Midbrain (tissue), 1 donor: Measurements from ENCODE around the gene FTSJ3.
"Not testable (repeated sequence)": the region's sequence is repeated elsewhere in the genome, so short reads cannot be mapped to it uniquely, and the experiment has no call there.

Experiments
- DNase-seq: peaks from one replicate; lab custom pipeline; 2025; lab: John Stamatoyannopoulos, UW

FTSJ3 gene, protein sequence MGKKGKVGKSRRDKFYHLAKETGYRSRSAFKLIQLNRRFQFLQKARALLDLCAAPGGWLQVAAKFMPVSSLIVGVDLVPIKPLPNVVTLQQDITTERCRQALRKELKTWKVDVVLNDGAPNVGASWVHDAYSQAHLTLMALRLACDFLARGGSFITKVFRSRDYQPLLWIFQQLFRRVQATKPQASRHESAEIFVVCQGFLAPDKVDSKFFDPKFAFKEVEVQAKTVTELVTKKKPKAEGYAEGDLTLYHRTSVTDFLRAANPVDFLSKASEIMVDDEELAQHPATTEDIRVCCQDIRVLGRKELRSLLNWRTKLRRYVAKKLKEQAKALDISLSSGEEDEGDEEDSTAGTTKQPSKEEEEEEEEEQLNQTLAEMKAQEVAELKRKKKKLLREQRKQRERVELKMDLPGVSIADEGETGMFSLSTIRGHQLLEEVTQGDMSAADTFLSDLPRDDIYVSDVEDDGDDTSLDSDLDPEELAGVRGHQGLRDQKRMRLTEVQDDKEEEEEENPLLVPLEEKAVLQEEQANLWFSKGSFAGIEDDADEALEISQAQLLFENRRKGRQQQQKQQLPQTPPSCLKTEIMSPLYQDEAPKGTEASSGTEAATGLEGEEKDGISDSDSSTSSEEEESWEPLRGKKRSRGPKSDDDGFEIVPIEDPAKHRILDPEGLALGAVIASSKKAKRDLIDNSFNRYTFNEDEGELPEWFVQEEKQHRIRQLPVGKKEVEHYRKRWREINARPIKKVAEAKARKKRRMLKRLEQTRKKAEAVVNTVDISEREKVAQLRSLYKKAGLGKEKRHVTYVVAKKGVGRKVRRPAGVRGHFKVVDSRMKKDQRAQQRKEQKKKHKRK

DNA sequence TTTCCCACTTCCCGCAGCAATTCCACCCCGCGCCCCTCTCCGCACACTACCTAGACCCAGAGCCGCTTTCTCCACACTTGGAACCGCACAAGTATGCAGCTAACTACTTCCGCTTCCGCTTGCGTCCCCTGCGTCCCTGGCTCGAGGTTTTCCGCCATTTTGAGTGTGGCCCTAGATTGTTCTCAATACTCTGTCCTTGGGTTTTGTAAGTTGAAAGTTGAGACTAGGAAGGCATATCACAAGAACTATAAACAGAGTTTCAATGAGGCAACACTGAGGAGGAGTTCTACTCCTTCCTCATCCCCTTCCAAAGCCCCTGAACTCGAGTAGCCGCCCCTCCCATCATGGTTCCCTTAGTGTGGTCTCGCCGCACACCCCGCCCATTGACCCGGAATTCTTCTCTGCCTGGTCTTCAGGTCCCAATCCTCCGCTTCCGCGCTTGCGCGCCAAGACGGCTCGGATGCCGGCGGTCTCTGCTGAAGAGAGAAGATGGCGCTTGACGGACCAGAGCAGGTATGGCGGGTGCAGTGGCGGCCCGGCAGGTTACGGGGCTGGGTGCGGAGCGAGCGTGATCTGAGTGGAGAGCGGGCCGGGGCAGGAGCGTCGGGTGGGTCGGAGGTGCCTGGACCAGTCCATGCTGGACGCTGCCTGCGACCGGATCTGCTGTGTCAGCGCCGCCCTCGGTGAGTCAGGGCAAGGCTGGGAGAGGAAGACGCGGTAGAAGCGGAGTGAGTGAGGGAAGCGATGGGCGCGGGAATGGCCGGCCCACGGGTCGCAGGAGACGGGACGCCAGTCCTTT is at the start of gene FTSJ3, which contains the start of gene PSMC5:
TSS of gene FTSJ3 (minus strand) at position 662 of the 799 bp plus-strand sequence. CDS start 761 bp downstream, outside the sequence.
TSS of gene PSMC5 (plus strand) at position 430 of the 799 bp plus-strand sequence. CDS start at position 490, 60 bp downstream.
- DNase-seq, result peak; percentile 97

DNA sequence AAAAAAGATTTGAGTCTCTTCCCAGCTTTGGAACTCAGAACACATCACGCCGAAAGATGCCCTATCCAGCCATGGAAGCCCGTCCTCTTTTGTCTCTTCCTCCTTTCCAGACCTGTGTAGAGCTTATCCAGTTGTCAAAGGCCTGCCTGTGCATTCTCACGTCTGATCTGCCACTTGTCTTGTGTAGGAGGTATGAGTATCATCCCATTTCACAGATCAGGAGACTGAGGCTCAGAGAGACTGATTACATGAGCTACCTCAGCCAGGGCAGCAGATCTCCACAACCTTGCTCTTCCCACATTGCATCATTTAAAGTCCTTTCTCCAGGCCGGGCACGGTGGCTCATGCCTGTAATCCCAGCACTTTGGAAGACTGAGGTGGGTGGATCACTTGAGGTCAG is 47.2 kb upstream of the FTSJ3 start:
- DNase-seq, result not testable (repeated sequence)

DNA sequence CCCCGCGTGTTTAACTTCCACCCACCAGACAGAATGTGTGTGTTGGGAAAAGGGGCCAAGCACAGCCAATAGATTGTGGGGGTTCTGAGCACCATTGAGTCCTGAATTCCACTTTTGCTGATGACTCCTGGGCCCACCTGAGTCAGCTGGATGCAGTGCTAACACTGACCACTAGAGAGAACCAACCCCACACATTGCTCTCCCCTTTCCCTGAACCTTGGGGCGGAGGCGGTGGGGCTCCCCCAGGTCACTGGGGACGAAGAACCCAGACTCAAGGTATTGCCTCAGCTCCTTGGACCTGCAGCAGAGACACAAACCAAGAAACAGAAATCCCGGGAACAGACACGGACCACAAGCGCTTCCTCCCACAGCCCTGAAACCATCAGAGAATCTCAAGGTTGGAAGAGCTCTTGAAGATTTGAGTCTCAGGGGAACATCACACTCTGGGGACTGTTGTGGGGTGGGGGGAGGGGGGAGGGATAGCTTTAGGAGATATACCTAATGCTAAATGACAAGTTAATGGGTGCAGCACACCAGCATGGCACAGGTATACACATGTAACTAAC is 46.7 kb upstream of the FTSJ3 start:
- DNase-seq, result not testable (repeated sequence)

DNA sequence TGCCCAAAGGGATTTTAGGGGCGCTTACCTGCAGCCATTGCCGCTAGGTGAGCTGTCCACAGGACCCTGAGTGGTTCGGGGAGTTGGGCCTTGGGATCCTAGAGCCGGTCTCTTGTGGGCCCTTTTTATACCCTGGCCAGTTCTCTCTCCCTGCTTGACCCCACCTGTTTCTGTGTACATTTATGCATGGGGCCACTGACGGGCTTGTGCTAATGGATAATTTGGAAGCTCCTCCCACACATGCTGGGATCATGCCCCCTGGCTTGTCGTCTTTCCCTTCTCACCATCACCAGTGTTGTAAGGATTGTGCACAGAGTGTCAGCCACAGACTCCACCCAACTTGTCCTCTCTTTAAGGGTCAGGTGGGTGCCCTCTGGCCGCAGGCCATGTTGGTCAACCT is 46.1 kb upstream of the FTSJ3 start, which contains the start of gene CSH2:
TSS of gene CSH2 (minus strand) at position 101 of the 400 bp plus-strand sequence. CDS start at position 38, 63 bp downstream.
- not testable (repeated sequence) for DNase-seq

DNA sequence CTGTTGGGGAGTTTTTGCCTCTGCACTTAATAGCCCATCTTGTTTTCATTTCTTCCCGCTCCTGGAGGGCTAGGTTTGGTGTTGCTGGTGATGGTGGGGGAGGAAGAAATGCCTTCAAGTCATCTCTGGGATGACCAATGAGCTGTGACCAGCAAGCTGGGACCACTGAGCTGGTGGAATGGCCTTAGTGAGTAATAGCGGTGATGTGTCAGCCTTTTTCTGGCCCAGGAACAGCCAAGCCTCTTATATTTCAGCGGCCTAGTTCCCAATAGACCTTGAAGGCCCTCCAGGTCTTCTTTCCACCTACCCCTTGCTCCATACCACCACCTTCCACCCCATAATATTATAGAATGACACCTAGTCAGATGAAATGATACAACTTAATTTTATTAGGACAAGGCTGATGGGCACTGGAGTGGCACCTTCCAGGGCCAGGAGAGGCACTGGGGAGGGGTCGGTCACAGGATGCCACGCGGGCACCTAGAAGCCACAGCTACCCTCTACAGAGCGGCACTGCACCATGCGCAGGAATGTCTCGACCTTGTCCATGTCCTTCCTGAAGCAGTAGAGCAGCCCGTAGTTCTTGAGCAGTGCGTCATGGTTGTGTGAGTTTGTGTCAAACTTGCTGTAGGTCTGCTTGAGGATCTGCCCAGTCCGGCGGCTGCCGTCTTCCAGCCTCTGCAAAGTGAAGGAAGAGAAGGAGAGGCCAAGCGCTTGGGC is 44.3 kb upstream of the FTSJ3 start:
- not testable (repeated sequence) for DNase-seq

DNA sequence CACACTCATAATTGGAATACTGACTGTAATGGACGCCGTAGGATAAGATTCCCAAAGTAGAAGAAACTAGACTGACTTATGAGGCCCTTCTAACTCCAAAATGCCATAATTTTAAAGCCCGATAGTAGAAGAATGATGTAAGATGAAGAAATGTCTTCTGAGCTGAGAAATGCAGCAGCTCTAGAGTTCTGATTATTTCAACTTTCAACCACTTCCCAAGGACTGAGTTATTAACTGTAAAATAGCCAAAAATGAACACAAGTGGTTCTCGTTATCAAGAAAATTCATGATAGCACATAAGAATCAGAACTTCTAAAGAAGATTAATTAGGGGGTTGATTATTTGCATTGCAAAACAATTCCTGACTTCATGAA is 42.8 kb upstream of the FTSJ3 start:
- DNase-seq, result not testable (repeated sequence)

DNA sequence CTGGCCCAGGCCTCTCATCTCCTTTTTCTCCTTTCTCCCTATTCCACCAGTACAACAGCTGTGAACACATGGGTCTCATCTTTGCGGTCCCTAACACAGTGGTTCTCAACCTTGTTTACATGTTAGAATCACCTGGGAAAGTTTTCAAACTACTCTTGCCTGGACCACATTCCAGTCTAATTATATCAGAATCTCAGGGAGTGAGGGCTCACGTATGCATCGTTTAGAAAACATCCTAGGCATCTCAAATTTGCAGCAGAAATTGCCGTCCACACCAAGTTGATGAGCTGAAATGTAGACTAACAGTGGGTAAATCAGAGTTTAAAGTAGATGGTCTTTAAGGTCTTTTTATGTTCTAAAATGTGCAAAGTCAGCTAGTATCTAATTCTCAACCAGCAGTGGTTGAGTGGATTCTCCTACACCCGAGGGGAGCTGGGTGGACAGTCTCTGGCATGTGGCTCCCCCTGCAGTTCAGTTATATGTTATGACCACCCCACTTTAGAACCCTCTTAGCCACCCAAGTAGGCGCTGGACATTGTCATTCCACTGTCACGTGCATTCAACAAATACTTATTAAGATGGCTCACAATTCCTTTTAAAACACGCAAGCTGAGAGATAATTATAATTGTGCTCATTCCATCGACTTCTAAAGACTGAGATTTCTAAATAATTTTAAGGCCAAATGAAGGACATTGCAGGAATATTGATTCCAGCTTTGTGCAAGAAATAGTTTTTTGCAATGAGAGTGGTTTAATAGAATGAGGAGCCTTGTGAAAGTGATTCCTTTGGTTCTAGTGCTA is 42.2 kb upstream of the FTSJ3 start:
- not testable (repeated sequence) for DNase-seq

DNA sequence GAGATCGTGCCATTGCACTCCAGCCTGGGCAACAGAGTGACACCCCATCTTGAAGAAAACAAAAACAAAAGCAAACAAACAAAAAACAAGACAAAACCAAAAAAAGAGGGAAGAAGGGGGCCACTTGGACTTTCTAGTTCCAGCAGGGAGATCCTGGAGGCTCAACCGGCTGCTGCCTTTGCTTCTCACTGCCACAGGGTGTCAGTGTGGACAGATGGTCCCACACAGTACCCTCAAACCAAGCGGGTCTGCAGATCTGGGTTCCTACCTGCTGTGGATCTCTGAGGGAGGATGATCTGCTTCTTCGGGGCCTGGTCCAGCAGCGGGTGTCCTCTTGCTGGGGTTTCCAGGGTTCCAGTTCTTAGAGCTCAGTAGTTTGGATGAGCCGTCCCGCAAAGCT is 39.2 kb upstream of the FTSJ3 start:
- not testable (repeated sequence) for DNase-seq

DNA sequence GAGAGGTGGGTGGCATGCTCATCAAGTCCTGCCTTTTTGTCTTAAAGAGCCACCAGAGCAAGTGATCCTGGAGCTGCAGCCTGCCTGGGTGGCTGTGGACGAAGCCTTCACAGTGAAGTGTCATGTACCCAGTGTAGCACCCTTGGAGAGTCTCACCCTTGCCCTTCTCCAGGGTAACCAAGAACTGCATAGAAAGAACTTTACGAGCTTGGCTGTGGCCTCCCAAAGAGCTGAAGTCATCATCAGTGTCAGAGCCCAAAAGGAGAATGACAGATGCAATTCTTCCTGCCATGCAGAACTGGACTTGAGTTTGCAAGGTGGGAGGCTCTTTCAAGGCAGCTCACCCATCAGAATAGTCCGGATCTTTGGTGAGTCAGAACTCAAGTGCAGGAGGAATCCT is 31.8 kb upstream of the FTSJ3 start:
- DNase-seq, result no peak

DNA sequence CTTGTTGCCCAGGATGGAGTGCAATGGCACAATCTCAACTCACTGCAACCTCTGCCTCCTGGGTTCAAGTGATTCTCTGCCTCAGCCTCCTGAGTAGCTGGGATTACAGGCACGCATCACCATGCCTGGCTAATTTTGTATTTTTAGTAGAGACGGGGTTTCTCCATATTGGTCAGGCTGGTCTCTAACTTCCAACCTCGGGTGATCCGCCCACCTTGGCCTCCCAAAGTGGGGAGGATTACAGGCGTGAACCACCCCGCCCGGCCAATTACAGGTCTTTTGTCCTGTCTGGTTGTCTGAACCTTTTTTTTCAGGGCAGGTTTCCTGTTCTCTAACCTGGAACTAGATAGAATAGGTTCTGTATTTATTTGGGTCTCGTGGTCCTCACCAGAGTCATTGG is 29.0 kb upstream of the FTSJ3 start:
- DNase-seq, result not testable (repeated sequence)

DNA sequence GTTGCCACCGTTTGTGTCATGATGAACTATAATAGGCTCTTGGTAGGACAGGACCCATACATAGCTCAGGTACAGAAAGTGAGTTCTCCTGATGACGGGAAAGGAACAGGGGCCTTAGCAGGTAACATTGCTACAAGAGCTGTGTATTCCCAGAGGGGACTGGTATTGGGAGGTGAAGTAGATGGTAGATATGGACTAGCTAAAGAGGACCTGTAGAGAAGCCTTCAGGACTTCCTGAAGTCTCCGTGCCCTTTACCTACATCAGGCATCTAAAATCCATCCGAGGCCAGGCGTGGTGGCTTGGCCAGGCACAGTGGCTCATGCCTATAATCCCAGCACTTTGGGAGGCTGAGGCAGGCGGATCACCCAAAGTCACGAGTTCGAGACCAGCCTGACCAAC is 27.7 kb upstream of the FTSJ3 start:
- DNase-seq, result no peak

DNA sequence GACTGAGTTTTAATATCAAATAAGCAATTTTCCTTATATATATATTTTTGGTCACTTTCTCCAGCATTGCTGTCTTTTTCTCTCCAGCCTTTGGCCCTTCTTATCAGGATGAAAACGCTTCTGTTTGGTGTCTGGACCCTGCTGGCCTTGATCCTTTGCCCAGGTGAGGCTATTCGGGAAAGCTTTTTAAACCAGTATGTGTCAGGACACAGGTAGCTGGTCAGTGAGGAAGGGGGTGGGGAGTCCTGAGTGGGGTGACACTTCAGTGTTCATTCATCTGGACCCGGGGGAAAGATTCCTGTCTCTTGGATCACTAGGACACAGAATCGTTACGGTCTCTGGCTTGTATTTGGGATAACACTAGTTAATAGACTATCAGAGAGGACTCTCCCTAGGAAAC is 27.2 kb upstream of the FTSJ3 start:
- DNase-seq, result no peak

DNA sequence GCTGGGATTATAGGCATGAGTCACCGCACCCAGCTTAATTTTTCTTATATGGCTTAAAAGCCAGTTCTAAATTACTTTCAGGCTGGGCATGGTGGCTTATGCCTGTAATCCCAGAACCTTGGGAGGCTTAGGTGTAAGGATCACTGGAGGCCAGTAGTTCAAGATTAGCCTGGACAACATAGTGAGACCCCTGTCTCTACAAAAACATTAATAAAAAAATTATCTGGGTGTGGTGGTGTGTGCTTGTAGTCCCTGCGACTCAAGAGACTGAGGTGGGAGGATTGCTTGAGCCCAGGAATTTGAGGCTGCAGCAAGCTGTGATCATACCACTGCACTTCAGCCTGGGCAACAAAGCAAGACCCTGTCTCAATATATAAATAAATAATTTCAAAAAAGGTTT is 25.8 kb upstream of the FTSJ3 start:
- no peak for DNase-seq

DNA sequence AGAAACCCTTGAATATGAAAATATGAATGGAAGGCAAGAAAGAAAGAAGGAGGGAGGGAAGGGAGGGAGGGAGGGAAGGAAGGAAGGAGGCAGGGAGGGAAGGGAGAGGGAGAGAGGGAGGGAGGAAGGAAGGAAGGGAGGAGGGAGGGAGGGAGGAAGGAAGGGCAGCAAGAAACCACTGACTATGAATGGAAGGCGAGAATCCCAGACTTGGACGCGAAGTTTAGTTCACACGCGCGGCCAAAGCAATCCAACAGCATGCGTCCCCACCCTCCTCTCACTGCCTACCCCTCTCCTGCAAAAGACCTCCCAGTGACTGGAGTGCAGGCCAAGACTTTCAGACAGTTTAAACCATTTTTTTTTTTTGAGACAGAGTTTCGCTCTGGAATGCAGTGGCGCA is 22.9 kb upstream of the FTSJ3 start:
- no peak for DNase-seq

DNA sequence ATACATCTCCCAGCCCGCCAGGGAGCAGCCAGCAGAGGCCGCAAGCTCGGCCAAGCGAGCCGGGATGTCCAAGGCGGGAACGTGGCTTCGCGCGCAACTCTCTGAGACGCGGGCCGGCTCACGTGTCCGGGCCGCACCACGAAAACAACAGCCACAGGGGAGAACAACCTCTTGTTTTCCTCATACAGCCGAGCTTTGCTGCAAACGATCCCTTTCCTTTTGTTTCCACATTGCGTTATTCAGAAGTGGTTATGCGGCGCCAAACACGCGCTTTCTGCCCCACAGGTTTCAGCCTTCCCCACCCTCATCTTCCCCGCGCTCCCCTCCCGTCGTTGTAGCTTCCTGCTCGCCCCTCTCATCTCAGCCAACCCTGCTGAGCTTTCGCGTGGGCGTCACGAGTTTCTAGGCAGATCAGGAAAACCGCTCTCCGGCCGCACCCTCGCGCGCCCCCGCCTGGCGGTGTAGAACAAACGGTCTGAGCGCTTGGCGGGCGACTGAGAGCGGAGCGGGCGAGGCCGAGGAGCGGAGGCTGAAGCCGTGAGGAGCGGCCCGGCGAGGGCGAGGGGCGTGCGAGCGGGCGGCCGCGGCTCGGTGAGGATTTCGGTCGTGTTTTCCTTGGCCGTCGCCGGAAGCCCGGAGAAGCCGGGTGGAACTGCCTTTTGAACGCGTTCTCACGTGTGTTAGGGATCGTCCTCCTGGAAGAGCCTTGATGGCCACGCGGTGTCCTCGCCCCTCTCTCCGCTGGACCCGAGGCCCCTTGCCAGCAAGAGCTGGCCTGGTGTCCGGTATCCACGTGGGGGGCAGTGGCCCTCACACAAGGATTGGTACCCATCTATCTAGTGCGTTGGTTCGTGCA is 21.6 kb upstream of the FTSJ3 start:
- peak; percentile 86 for DNase-seq

DNA sequence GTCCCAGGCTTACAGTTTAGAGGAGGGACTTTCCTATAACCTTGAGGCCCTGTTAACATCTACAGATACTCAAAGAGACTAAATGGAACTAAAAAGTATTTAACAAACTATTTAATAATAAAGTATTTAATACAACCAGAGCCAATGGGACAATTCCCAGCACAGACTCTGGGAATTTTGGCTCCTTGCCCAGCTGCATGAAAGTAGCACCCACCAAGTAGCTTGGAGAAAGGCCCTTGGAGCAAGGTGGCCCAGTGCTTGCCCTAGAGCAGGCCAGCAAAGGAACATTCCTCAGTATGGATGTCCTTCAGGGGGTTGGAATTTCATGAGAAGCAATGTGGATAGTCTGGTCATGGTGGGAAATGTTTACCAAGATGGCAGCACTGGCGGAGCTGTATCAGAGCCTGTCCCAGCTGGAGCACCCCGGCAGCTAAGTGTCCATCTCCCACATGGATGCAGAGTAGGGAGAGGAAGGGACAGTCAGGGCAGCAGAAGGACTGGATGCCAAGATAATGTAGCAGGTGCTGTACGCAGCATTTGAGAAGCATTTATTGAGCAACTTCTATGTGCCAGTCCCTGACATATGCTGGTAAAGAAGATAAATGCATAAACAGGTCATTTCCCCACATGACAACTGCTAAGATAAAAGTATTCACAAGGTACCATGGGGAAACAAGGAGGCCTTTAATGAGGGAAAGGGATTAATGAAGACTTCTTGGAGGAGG is 20.2 kb upstream of the FTSJ3 start:
- no peak for DNase-seq

DNA sequence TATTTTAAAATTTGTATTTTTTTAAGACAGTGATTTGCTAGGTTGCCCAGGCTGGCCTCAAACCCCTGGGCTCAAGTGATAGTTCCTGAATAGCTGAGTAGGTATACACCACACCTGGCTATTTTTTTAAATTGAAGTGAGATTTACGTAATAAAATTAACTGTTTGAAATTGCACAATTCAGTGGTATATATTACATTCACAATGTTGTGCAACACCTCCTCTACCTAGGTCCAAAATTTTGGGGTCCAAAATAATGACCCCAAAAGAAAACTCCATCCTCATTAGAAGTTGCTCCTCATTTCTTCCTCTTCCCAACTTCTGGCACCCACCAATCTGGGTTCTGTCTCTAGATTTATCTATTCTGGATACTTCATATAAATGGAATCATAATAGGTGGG is 18.0 kb upstream of the FTSJ3 start:
- DNase-seq, result no peak

DNA sequence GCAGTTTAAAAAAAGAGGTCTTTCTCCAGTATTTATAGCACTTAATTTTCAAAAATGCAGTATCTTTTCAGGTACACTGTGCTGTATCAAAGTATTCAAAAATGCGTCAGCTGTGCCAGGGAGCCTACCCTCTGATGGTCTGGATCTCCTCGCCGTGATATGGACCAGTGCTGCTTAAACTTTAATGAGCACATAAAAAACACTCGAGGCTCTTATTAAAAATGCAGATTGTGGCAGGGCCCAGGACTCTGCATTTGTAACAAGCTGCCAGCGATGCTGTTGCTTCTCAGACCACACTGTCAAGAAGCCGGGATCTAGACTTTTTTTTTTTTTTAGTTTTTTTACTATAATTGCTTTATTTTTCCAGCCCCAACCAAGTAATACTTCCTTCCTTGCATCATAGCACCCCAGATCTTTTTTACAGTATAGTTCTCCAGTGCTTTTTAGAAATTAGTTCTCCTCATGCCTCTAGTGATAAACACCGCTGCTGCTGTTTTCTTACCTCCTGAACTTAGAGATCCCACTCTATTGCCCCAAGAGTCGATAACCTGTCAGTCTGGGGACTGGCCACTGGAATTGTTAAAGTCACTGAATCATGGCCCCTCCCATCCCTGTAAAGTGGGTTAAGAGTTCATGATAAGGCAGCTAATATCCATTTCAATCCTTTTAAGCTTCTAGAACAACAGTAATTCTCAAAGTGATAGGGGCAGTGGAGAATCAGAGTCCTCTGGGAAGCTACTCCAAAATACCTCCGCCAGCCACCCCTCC is 16.6 kb upstream of the FTSJ3 start:
- DNase-seq, result no peak
